ENCODE measurements around the gene CLTA. TPM values are rescaled to one million over a fixed set of nuclear protein-coding genes. Genes with fewer than 3 reads are reported as not detected.

CLTA gene
- total and polyA plus RNA-seq, 2 donors (not counting 3 experiments of a cell fraction or from before 2014, with no cell fraction given) = 229 to 317 TPM

GRCh38 chr9:36154331-36154952, 36.3 kb upstream of the CLTA start:
- peak; percentile 82 for DNase-seq (ENCODE audit: low read depth, low spot score)
- dilution Hi-C loops (cut with MboI; ENCODE audit: extremely low pct_ligation_motif_present, low sequenced_read_pairs) = no loop called here
- POLR2A ChIA-PET = interaction anchor here (1.9 kb wide), 1 partner anchor 52 kb away, joined by 5 read pairs; no protein-coding TSS in a partner anchor

GRCh38 chr9:36156116-36156515, 34.6 kb upstream of the CLTA start:
- TF ChIP-seq POLR2AphosphoS5 (IDR thresholded peaks at IDR 0.05; ENCODE audit: insufficient read depth, low read depth, low read length) = no peak
- no peak for TF ChIP-seq JUN (IDR thresholded peaks at IDR 0.05; ENCODE audit: borderline replicate concordance, insufficient read depth, insufficient read length, low read depth)
- no peak for TF ChIP-seq POLR2A (IDR thresholded peaks at IDR 0.05; ENCODE audit: low read depth, low read length)
- TF ChIP-seq MYC (IDR thresholded peaks at IDR 0.05; ENCODE audit: low read depth, low read length) = no peak
- TF ChIP-seq EZH2 (IDR thresholded peaks at IDR 0.05; ENCODE audit: borderline replicate concordance, low read depth, low read length, severe bottlenecking) = no peak
- TF ChIP-seq, protein P1, sequence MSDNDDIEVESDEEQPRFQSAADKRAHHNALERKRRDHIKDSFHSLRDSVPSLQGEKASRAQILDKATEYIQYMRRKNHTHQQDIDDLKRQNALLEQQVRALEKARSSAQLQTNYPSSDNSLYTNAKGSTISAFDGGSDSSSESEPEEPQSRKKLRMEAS (IDR thresholded peaks at IDR 0.05; ENCODE audit: insufficient read depth, insufficient read length) = no peak
- TF ChIP-seq GATA2 (IDR thresholded peaks at IDR 0.05; ENCODE audit: insufficient read depth, insufficient read length, low read depth, low read length) = no peak
- TF ChIP-seq CTCF (IDR thresholded peaks at IDR 0.05; ENCODE audit: extremely low read depth in 1 of 2, insufficient read depth in 1 of 2, low read depth in 1 of 2, low read length in 2 of 2) = no peak
- no peak for TF ChIP-seq FOS (IDR thresholded peaks at IDR 0.05; ENCODE audit: borderline replicate concordance, insufficient read depth, low read length)
- no peak for DNase-seq (ENCODE audit: low read depth, low spot score)
- no peaks in the 10 kb centered on the region for H4K20me1 ChIP-seq (replicated peaks; ENCODE audit: control insufficient read depth, extremely low read depth, insufficient read depth, low read length)
- H3K9ac ChIP-seq (replicated peaks; ENCODE audit: extremely low read depth, insufficient read depth, low read length) = no peak overlapping the region
- H3K4me3 ChIP-seq (replicated peaks in 1 of 3; ENCODE audit: insufficient read depth in 1 of 3, low read depth in 1 of 3, low read length in 3 of 3) = no peak overlapping the region
- CTCF ChIA-PET = no interaction called here
- H2AFZ ChIP-seq (ENCODE audit: low read depth, low read length) = no peak overlapping the region
- POLR2A ChIA-PET = no interaction called here
- no TSS peak for BruUV-seq (replicated peaks)
- no peaks in the 10 kb centered on the region for H3K9me1 ChIP-seq (replicated peaks; ENCODE audit: control insufficient read depth, extremely low read depth, insufficient read depth, low read length)
- H3K4me1 ChIP-seq (ENCODE audit: control insufficient read depth, extremely low read depth, insufficient read depth, low read length) = peaks cover 25% of the 10 kb centered on the region
- H3K4me2 ChIP-seq (ENCODE audit: insufficient read depth, low read length) = no peak overlapping the region
- no peak overlapping the region for H3K27ac ChIP-seq (ENCODE audit: insufficient read depth, low read depth, low read length)
- no peaks in the 10 kb centered on the region for H3K79me2 ChIP-seq (ENCODE audit: control insufficient read depth, insufficient read depth, low read length)
- dilution Hi-C loops (cut with MboI; ENCODE audit: extremely low pct_ligation_motif_present, low sequenced_read_pairs) = no loop called here
- no peak for FAIRE-seq
- no peaks in the 10 kb centered on the region for H3K9me3 ChIP-seq (replicated peaks; ENCODE audit: control insufficient read depth, insufficient read depth, low read length)
- intact Hi-C loops (cut with micrococcal nuclease) = no loop called here
- H3K36me3 ChIP-seq (ENCODE audit: control insufficient read depth in 2 of 2, extremely low read depth in 1 of 2, insufficient read depth in 2 of 2, low read length in 2 of 2) = no peaks in the 10 kb centered on the region
- no peaks in the 10 kb centered on the region for H3K27me3 ChIP-seq (ENCODE audit: control insufficient read depth in 2 of 2, insufficient read depth in 2 of 2, low read length in 2 of 2)

More at GRCh38 chr9:36154331-36154952, 36.3 kb upstream of the CLTA start:
- no peaks in the 10 kb centered on the region for H3K9me1 ChIP-seq (replicated peaks; ENCODE audit: control insufficient read depth, extremely low read depth, insufficient read depth, low read length)
- H3K4me3 ChIP-seq (replicated peaks in 1 of 3; ENCODE audit: insufficient read depth in 1 of 3, low read depth in 1 of 3, low read length in 3 of 3) = no peak overlapping the region
- no peaks in the 10 kb centered on the region for H3K36me3 ChIP-seq (ENCODE audit: control insufficient read depth in 2 of 2, extremely low read depth in 1 of 2, insufficient read depth in 2 of 2, low read length in 2 of 2)
- peak overlapping the region; percentile 56 for H3K9ac ChIP-seq (replicated peaks; ENCODE audit: extremely low read depth, insufficient read depth, low read length)
- peak; percentile 55 for FAIRE-seq
- CTCF ChIA-PET = interaction anchor here (0.9 to 1.6 kb wide), 7 partner anchors 9 to 200 kb away, joined by 3 to 18 read pairs (median 4); partner anchors contain the start of gene GLIPR2
- TF ChIP-seq JUN (IDR thresholded peaks at IDR 0.05; ENCODE audit: borderline replicate concordance, insufficient read depth, insufficient read length, low read depth) = peak; percentile 60
- no peak for TF ChIP-seq EZH2 (IDR thresholded peaks at IDR 0.05; ENCODE audit: borderline replicate concordance, low read depth, low read length, severe bottlenecking)
- peak overlapping the region; percentile 28 for H3K4me2 ChIP-seq (ENCODE audit: insufficient read depth, low read length)
- no peaks in the 10 kb centered on the region for H3K79me2 ChIP-seq (ENCODE audit: control insufficient read depth, insufficient read depth, low read length)
- intact Hi-C loops (cut with micrococcal nuclease) = loop anchor here (1.0 kb wide), 1 partner anchor 9 kb away; no protein-coding TSS in a partner anchor
- H3K27ac ChIP-seq (ENCODE audit: insufficient read depth, low read depth, low read length) = peak overlapping the region; percentile 57
- no peaks in the 10 kb centered on the region for H4K20me1 ChIP-seq (replicated peaks; ENCODE audit: control insufficient read depth, extremely low read depth, insufficient read depth, low read length)
- H3K4me1 ChIP-seq (ENCODE audit: control insufficient read depth, extremely low read depth, insufficient read depth, low read length) = peaks cover 32% of the 10 kb centered on the region
- BruUV-seq (replicated peaks) = no TSS peak
- H2AFZ ChIP-seq (ENCODE audit: low read depth, low read length) = peak overlapping the region; percentile 13
- no peaks in the 10 kb centered on the region for H3K9me3 ChIP-seq (replicated peaks; ENCODE audit: control insufficient read depth, insufficient read depth, low read length)
- no peaks in the 10 kb centered on the region for H3K27me3 ChIP-seq (ENCODE audit: control insufficient read depth in 2 of 2, insufficient read depth in 2 of 2, low read length in 2 of 2)

Data from endothelial cell of umbilical vein (primary cell).